CD4-positive, alpha-beta T cell treated with Interleukin-6 for 4 hours (primary cell): Measurements from ENCODE around the gene WDR1.
"Not testable (repeated sequence)": the region's sequence is repeated elsewhere in the genome, so short reads cannot be mapped to it uniquely, and the experiment has no call there.

ENCODE experiments used
- DNase-seq: peaks from one replicate; pipeline ENCODE4 v3.0.0-alpha.2; 2020; ENCODE audit warnings: mixed read lengths

Gene WDR1

GRCh38 chr4:10130178-10130888 lies 13.7 kb upstream of the WDR1 start:
- DNase-seq = no peak

- DNase-seq = no peak
Observed at GRCh38 chr4:10129196-10130177, 12.9 kb upstream of the WDR1 start.

GRCh38 chr4:10128761-10129160 lies 12.2 kb upstream of the WDR1 start:
- DNase-seq = no peak

GRCh38 chr4:10127531-10127930 lies 10.9 kb upstream of the WDR1 start:
- not testable (repeated sequence) for DNase-seq

GRCh38 chr4:10124167-10124930 lies 7.8 kb upstream of the WDR1 start:
- no peak for DNase-seq

GRCh38 chr4:10123227-10124101 lies 6.9 kb upstream of the WDR1 start:
- DNase-seq = peak; percentile 71

- DNase-seq = no peak
Observed at GRCh38 chr4:10122236-10122932, 5.8 kb upstream of the WDR1 start.

- no peak for DNase-seq
Observed at GRCh38 chr4:10121568-10122208, 5.1 kb upstream of the WDR1 start.

GRCh38 chr4:10120943-10121567 lies 4.5 kb upstream of the WDR1 start:
- DNase-seq = no peak

GRCh38 chr4:10119773-10120172 lies 3.2 kb upstream of the WDR1 start:
- DNase-seq = no peak

GRCh38 chr4:10119278-10119677 lies 2.7 kb upstream of the WDR1 start:
- no peak for DNase-seq

GRCh38 chr4:10118048-10119004 lies 1.7 kb upstream of the WDR1 start:
- peak; percentile 41 for DNase-seq

- peak; percentile 74 for DNase-seq
Observed at GRCh38 chr4:10117359-10118047, 904 bp upstream of the WDR1 start.

GRCh38 chr4:10115797-10116568 lies 616 bp downstream of the WDR1 start:
- peak; percentile 83 for DNase-seq

GRCh38 chr4:10115271-10115796 lies 1.3 kb downstream of the WDR1 start:
- no peak for DNase-seq

- DNase-seq = no peak
Observed at GRCh38 chr4:10114607-10115006, 2.0 kb downstream of the WDR1 start.

GRCh38 chr4:10114147-10114546 lies 2.5 kb downstream of the WDR1 start:
- no peak for DNase-seq
